SW 1271 (cell line): ENCODE measurements around the gene OCEL1.
"Not testable (repeated sequence)": the region's sequence is repeated elsewhere in the genome, so short reads cannot be mapped to it uniquely, and the experiment has no call there.

Experiments
- DNase-seq, 2 experiments: peaks; one replicate each; lab custom pipeline; 2025; lab: John Stamatoyannopoulos, UW

OCEL1 gene

GRCh38 chr19:17226002-17226933, at the start of gene OCEL1:
TSS of gene OCEL1 (plus strand) at chr19:17226226. CDS start at chr19:17226248, 22 bp downstream.
- DNase-seq, result peak; percentile 93 to 96

GRCh38 chr19:17178291-17178690, 47.7 kb upstream of the OCEL1 start:
- DNase-seq, result no peak

GRCh38 chr19:17180997-17181702, 44.9 kb upstream of the OCEL1 start:
- DNase-seq, result no peak

GRCh38 chr19:17183271-17183761, 42.7 kb upstream of the OCEL1 start:
- no peak for DNase-seq

GRCh38 chr19:17183858-17184321, 42.1 kb upstream of the OCEL1 start:
- DNase-seq, result no peak

GRCh38 chr19:17184371-17184841, 41.6 kb upstream of the OCEL1 start:
- no peak for DNase-seq

GRCh38 chr19:17185590-17185989, 40.4 kb upstream of the OCEL1 start:
- DNase-seq, result no peak

- not testable (repeated sequence) for DNase-seq
These were observed 34.3 kb upstream of the OCEL1 start for GRCh38 chr19:17191736-17192135.

- DNase-seq, result no peak
These were observed 33.3 kb upstream of the OCEL1 start for GRCh38 chr19:17192751-17193150.

- DNase-seq, result no peak
These were observed 31.4 kb upstream of the OCEL1 start for GRCh38 chr19:17194608-17195007.

GRCh38 chr19:17195106-17195505, 30.9 kb upstream of the OCEL1 start:
- no peak for DNase-seq

GRCh38 chr19:17196610-17197009, 29.4 kb upstream of the OCEL1 start:
- no peak for DNase-seq

- no peak for DNase-seq
These were observed 28.4 kb upstream of the OCEL1 start for GRCh38 chr19:17197666-17198065.

GRCh38 chr19:17200408-17201079, 25.5 kb upstream of the OCEL1 start:
- no peak for DNase-seq

GRCh38 chr19:17202249-17202648, 23.8 kb upstream of the OCEL1 start:
- no peak for DNase-seq

GRCh38 chr19:17202713-17203112, 23.3 kb upstream of the OCEL1 start:
- no peak for DNase-seq

- peak in 1 of 2 experiments; percentile 24 for DNase-seq
These were observed 20.5 kb upstream of the OCEL1 start for GRCh38 chr19:17205237-17206140.

- no peak for DNase-seq
These were observed 19.1 kb upstream of the OCEL1 start for GRCh38 chr19:17206736-17207581.

- peak in 1 of 2 experiments; percentile 18 for DNase-seq
These were observed 16.6 kb upstream of the OCEL1 start for GRCh38 chr19:17209126-17210036.
